Measurements from ENCODE around the gene TEX52.

TEX52 gene

GRCh38 chr12:2895051-2895451, 38.2 kb upstream of the TEX52 start:
- no peak for TF ChIP-seq NFIC (IDR thresholded peaks at IDR 0.05)
- no peak for TF ChIP-seq RAD21 (IDR thresholded peaks at IDR 0.05; ENCODE audit: low read depth)
- TF ChIP-seq FOXM1 (IDR thresholded peaks at IDR 0.05; ENCODE audit: borderline replicate concordance, low read depth), result no peak
- no peak for TF ChIP-seq EGR1 (IDR thresholded peaks at IDR 0.05)
- no peak for TF ChIP-seq MAX (IDR thresholded peaks at IDR 0.05)
- TF ChIP-seq TCF12 (IDR thresholded peaks at IDR 0.05; ENCODE audit: low read depth), result no peak
- no peak for TF ChIP-seq ZBTB7A (IDR thresholded peaks at IDR 0.05; ENCODE audit: low read depth)
- no peak for TF ChIP-seq REST (IDR thresholded peaks at IDR 0.05; ENCODE audit: low read depth)
- no peak for TF ChIP-seq YY1 (IDR thresholded peaks at IDR 0.05; ENCODE audit: low read depth)
- no peak for TF ChIP-seq TAF1 (IDR thresholded peaks at IDR 0.05; ENCODE audit: low read depth)
- TF ChIP-seq, protein P1, sequence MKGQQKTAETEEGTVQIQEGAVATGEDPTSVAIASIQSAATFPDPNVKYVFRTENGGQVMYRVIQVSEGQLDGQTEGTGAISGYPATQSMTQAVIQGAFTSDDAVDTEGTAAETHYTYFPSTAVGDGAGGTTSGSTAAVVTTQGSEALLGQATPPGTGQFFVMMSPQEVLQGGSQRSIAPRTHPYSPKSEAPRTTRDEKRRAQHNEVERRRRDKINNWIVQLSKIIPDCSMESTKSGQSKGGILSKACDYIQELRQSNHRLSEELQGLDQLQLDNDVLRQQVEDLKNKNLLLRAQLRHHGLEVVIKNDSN (IDR thresholded peaks at IDR 0.05), result no peak
- TF ChIP-seq CEBPB (IDR thresholded peaks at IDR 0.05), result no peak
- TF ChIP-seq CREB1 (IDR thresholded peaks at IDR 0.05; ENCODE audit: low read depth), result no peak
- TF ChIP-seq EP300 (IDR thresholded peaks at IDR 0.05; ENCODE audit: borderline replicate concordance), result no peak
- no peak for TF ChIP-seq TEAD4 (IDR thresholded peaks at IDR 0.05)

GRCh38 chr12:2893007-2893406, 36.2 kb upstream of the TEX52 start:
- no peak for TF ChIP-seq FOXM1 (IDR thresholded peaks at IDR 0.05; ENCODE audit: borderline replicate concordance, low read depth)
- TF ChIP-seq EP300 (IDR thresholded peaks at IDR 0.05; ENCODE audit: borderline replicate concordance), result no peak
- no peak for TF ChIP-seq MAX (IDR thresholded peaks at IDR 0.05)
- TF ChIP-seq TAF1 (IDR thresholded peaks at IDR 0.05; ENCODE audit: low read depth), result no peak
- no peak for TF ChIP-seq TEAD4 (IDR thresholded peaks at IDR 0.05)
- TF ChIP-seq TCF12 (IDR thresholded peaks at IDR 0.05; ENCODE audit: low read depth), result no peak
- TF ChIP-seq, protein P1 (IDR thresholded peaks at IDR 0.05), result no peak
- TF ChIP-seq REST (IDR thresholded peaks at IDR 0.05; ENCODE audit: low read depth), result no peak
- TF ChIP-seq RAD21 (IDR thresholded peaks at IDR 0.05; ENCODE audit: low read depth), result no peak

GRCh38 chr12:2892246-2892645, 35.4 kb upstream of the TEX52 start:
- TF ChIP-seq, protein P1 (IDR thresholded peaks at IDR 0.05), result no peak
- TF ChIP-seq ZBTB7A (IDR thresholded peaks at IDR 0.05; ENCODE audit: low read depth) (no peak), CREB1 (IDR thresholded peaks at IDR 0.05; ENCODE audit: low read depth) (no peak), EP300 (IDR thresholded peaks at IDR 0.05; ENCODE audit: borderline replicate concordance) (no peak), EGR1 (IDR thresholded peaks at IDR 0.05) (no peak), YY1 (IDR thresholded peaks at IDR 0.05; ENCODE audit: low read depth) (no peak), RAD21 (IDR thresholded peaks at IDR 0.05; ENCODE audit: low read depth) (no peak), TEAD4 (IDR thresholded peaks at IDR 0.05) (no peak)

- 0 out of 2 replicates have a peak, but pooled peaks have one; percentile 1 for TF ChIP-seq TEAD4 (IDR thresholded peaks at IDR 0.05)
- TF ChIP-seq, protein P1 (IDR thresholded peaks at IDR 0.05), result no peak
Measured at GRCh38 chr12:2891240-2892053, 34.6 kb upstream of the TEX52 start.

Data from Ishikawa (cell line).